ENCODE results near the gene PCDH8.

The PCDH8 gene, protein sequence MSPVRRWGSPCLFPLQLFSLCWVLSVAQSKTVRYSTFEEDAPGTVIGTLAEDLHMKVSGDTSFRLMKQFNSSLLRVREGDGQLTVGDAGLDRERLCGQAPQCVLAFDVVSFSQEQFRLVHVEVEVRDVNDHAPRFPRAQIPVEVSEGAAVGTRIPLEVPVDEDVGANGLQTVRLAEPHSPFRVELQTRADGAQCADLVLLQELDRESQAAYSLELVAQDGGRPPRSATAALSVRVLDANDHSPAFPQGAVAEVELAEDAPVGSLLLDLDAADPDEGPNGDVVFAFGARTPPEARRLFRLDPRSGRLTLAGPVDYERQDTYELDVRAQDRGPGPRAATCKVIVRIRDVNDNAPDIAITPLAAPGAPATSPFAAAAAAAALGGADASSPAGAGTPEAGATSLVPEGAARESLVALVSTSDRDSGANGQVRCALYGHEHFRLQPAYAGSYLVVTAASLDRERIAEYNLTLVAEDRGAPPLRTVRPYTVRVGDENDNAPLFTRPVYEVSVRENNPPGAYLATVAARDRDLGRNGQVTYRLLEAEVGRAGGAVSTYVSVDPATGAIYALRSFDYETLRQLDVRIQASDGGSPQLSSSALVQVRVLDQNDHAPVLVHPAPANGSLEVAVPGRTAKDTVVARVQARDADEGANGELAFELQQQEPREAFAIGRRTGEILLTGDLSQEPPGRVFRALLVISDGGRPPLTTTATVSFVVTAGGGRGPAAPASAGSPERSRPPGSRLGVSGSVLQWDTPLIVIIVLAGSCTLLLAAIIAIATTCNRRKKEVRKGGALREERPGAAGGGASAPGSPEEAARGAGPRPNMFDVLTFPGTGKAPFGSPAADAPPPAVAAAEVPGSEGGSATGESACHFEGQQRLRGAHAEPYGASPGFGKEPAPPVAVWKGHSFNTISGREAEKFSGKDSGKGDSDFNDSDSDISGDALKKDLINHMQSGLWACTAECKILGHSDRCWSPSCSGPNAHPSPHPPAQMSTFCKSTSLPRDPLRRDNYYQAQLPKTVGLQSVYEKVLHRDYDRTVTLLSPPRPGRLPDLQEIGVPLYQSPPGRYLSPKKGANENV

GRCh38 chr13:52848455-52849195, at the start of gene PCDH8:
PCDH8 (minus strand) TSS chr13:52848640; CDS start chr13:52848436, 204 bp downstream.
- no peak for DNase-seq

- no peak for DNase-seq
Observed at GRCh38 chr13:52896827-52897659, 48.6 kb upstream of the PCDH8 start.

DNA sequence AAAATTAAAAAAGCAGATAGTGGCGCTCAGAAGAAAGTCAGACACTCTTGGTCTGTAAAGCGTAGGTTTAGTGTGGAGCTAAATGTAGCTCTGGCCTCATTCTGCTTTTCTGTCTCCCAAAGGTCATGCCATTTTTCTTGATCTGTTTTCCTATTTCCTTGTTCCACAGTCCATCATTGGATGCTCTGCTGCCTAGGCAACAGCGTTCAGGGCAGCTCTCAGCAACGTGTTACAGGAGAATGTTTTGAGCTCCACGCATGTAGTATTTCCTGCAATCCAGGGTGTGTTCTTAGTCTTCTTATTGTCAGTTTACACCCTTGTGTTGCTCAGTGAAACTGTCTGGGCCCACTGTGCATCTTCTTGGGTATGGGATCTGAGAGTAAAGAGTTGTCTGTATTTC, 46.0 kb upstream of the PCDH8 start:
- DNase-seq, result no peak

DNA sequence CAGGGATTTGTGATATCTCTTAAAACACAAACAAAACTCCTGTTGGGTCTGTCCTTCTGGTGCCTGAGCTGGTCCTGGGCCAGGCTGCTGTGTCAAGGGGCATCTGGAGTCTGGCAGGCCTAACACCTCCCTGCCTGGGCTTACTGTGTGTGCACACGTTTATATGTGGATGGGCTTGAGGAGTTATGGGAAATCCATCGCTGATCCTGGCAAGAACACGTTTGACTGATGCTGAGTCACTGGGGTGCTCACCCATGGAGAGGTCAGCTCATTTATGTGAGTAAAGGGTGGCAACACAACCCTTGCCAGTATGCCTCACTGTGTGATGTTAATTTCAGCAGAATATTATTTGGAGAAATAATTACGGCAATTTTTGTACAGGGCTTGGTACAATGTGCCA, 44.5 kb upstream of the PCDH8 start:
- DNase-seq, result no peak

- DNase-seq, result no peak
Observed at GRCh38 chr13:52891706-52892105, 43.3 kb upstream of the PCDH8 start.

GRCh38 chr13:52887165-52887564, 38.7 kb upstream of the PCDH8 start:
- DNase-seq, result no peak

DNA sequence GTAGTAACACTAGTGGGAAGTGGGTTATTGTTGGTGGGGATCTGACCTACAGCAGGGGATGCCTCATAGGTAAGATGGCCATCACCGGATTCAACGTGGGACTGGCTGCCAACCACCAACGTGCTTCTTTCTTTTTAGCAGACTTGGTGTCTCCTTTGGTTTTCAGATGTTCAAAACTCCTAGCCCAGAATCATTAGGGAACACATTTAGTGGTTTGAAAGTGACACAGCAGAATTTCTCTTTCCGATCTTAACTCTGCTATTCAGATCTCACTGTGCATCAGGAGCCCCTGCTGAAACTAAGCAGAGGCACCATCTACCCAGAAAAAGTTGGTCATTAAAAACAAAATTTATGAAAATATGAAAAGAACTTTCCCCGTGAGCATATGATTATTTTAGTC, 36.7 kb upstream of the PCDH8 start:
- no peak for DNase-seq

DNA sequence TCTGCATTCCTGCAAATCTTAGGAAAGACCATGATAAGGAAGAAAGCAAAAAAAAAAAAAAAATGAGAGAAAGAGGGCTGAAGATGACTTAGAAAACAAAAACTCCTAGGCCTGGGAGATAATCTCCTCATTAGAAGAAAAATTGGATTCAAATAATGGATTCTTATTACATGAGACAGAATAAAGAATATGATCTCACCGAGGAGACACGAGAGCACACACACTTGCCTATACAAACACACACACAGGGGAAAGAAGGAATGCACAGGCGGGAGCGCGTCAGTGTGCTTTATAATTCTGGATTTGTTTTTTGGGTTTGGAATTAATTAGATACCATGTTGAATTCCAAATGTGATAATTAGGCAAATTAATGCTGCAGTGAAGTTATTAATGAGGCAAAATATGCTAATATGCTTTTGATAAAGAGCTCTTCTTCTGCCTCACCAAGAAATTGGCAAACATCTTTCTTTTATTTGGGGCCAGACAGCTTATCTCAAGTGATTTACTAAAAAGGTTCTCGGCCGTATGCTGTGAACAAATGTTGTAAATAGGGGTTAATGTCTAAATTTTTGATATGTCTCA, 36.1 kb upstream of the PCDH8 start:
- DNase-seq, result no peak

DNA sequence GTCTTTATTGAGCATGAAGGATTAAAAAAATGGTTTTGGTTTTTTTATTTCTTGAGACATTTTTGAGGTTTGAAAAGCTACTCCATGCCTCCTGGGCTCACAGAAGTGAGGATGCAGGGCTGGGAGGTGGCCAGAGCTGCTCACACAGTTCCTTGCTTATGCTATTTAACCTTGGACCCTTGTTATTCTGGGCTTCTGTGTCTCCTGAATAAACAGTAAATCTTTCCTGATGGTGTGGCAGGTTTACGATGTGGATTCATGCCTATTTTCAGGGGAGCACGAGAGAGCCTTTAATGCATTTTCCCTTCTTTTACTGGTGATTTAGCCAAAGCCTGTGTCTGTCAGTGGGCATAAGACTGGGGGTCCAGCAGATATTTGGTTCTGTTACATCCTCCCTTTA, 34.3 kb upstream of the PCDH8 start:
- no peak for DNase-seq

DNA sequence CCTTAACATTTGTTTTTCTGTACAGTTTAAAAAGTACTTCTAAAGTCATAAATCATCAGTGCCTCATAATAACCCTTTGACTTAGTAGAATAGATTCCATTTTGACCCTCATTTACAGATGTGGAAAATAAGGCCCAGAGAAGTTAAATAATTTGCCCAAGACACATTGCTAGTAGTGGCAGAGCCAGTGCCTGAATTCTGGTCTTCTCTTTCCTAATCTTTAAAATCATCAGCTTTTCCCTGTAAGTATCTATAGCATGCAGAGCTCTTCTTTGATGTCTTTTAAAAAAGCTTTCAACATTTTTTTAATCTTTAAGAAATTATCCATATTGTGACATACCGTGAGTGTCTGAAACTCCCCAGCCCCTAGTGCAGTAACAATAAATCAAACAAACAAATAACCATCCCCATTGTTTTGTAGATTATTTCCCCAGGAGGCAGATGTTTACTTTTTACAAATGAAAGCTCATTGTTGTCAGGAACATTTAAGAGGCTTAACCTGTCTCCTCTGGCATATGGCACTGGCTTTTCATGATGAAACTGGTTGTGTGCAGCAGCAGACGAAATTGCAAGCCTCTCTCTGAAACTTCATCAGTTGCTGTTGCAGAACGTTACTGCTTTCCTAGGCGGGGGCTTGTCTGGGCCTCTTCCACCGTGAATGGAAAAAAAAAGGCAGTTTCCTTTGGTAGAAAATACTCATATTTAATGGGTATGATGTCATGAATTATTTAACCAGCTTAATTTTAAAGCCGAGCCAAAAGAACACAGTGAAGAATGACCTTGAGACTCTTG, 31.7 kb upstream of the PCDH8 start:
- DNase-seq, result no peak

GRCh38 chr13:52878831-52879230, 30.4 kb upstream of the PCDH8 start:
- DNase-seq, result no peak

- no peak for DNase-seq
Observed at GRCh38 chr13:52870143-52870542, 21.7 kb upstream of the PCDH8 start.

DNA sequence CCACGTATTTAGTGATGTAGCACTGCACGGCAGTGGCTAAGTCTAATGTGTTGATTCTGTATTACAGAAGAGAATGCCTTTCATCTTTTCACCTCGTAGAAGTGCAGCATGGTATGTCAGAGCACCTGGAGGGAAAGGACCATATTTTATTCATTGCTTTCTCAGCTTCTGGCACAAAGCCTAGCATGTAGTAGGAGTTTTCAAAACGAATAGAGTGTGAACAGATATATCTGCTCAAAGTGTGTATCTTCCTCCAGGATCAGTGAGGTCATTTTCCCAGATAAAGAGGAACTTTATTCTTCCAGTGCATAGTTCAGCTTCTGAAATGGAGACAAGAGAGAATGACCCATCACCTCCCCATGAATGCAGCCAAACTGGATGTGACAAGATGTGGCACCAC, 21.2 kb upstream of the PCDH8 start:
- DNase-seq, result no peak

DNA sequence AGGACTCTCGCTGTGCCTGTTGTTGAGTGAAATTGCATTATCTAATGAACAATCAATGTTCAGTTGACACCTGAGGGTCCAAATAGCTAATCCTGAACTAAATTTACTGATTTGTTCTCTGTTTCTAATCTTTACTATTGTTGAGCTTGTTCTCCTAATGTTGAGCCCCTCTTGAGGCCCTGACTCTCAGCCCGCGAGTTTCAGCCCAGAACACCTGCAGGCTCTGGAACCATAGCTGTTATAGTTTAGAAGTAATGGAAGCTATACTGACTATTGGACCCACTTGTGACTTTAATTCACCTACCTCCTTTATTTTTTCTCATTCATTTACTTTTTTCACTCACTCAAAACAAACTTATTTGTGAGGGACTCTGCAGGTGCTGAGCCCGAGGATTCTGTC, 20.6 kb upstream of the PCDH8 start:
- DNase-seq, result no peak

- DNase-seq, result no peak
Observed at GRCh38 chr13:52868190-52868589, 19.8 kb upstream of the PCDH8 start.

- DNase-seq, result no peak
Observed at GRCh38 chr13:52864941-52865340, 16.5 kb upstream of the PCDH8 start.

DNA sequence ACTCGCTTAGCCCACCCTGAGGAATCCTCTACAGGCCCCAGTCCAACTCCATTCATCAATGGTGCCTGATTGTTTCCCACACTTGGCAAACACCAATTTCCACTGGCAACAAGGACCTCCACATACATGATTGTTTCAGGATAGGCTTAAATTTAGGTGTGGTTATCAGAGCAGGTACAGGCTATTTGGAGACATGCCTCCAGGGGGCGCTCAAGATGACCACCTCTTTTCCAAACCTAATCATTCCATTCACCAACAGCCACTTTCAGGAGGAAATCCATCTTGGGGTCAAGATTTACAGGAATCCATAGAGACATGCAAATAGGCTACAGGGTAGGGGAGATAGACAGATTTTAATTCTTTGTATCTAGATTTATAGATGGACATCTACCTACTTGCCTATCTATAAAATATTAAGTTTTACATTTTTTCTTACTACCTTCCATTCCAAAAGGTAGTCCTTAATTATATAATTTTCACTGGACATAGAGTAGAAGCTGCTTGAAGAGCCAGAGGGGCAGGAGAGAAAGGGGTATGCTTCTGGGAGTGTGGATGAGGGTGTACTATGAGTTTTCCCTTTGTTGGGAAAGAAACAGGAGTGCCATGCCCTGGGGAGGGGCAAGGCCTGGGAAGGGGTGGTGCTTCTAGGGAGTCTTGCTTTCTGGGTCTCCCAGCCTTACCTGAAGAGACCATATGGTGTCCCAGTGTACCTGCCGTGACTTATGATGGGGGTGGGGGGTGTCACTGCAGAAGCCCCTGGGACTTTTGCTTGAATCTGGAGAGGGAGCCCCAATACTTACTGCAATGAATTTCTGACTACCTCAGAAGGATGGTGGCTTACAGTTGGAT, 14.1 kb upstream of the PCDH8 start:
- DNase-seq, result no peak

GRCh38 chr13:52852444-52852843, 4.0 kb upstream of the PCDH8 start:
- no peak for DNase-seq

- DNase-seq, result no peak
Observed at GRCh38 chr13:52851137-52851962, 2.9 kb upstream of the PCDH8 start.
